Middle frontal gyrus (tissue), 1 donor: Measurements from ENCODE around the gene HDAC5.

Source experiments
- DNase-seq: peaks from one replicate; pipeline ENCODE4 v3.0.0-alpha.2; 2015; ENCODE audit warnings: low spot score; ENCODE audit errors: extremely low spot score

HDAC5 gene

GRCh38 chr17:44033861-44034408 is 89.5 kb downstream of the HDAC5 start:
- DNase-seq, result no peak

GRCh38 chr17:44030482-44030881 is 93.0 kb downstream of the HDAC5 start:
- no peak for DNase-seq

- no peak for DNase-seq
These were observed 93.7 kb downstream of the HDAC5 start for GRCh38 chr17:44029736-44030135.
